Superior temporal gyrus (tissue), 1 donor: Measurements from ENCODE around the gene ACTR1A.
"Not testable (repeated sequence)": the region's sequence is repeated elsewhere in the genome, so short reads cannot be mapped to it uniquely, and the experiment has no call there.

Source experiments
- DNase-seq: peaks from one replicate; pipeline ENCODE4 v3.0.0-alpha.2; 2016; ENCODE audit errors: extremely low spot score

The ACTR1A gene

DNA sequence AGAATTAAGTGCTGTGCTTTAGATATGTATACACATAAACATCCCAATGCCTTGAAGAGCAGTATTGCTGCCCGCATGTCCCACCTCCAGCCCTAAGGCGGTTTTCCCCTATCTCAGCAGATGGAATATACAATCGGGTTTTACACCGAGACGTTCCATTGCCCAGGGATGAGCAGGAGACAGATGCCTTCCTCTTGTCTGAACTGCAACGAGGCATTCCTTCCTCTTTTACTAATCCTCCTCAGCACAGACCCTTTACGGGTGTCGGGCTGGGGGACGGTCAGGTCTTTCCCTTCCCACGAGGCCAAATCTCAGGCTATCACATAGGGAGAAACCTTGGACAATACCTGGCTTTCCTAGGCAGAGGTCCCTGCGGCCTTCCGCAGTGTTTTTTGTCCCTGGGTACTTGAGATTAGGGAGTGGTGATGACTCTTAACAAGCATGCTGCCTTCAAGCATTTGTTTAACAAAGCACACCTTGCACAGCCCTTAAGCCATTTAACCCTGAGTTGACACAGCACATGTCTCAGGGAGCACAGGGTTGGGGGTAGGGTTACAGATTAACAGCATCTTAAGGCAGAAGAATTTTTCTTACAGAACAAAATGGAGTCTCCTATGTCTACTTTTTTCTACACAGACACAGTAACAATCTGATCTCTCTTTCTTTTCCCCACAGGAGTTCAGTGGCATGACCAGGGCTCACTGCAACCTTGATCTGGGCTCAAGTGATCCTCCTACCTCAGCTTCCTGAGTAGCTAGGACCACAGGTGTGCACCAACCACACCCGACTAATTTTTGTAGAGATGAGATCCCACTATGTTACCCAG lies 47.6 kb downstream of the ACTR1A start:
- DNase-seq = not testable (repeated sequence)

DNA sequence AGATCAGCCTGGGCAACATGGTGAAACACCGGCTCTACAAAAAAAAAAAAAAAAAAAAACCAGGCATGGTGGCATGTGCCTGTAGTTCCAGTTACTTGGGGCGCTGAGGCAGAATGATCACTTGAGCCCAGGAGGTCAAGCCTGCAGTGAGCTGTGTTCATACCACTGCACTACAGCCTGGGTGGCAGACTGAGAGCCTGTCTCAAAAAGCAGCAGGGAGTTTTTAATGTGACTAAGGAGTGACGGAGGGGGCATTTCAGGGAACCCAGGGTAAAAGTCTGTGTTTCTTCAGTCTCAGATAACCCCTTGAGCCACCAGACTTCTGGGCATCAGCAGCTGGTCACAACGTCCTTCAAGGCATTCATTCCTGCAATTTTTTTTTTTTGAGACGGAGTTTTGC lies 49.0 kb downstream of the ACTR1A start:
- DNase-seq = no peak

- no peak for DNase-seq
These were observed 49.7 kb downstream of the ACTR1A start for GRCh38 chr10:102452672-102453340.

DNA sequence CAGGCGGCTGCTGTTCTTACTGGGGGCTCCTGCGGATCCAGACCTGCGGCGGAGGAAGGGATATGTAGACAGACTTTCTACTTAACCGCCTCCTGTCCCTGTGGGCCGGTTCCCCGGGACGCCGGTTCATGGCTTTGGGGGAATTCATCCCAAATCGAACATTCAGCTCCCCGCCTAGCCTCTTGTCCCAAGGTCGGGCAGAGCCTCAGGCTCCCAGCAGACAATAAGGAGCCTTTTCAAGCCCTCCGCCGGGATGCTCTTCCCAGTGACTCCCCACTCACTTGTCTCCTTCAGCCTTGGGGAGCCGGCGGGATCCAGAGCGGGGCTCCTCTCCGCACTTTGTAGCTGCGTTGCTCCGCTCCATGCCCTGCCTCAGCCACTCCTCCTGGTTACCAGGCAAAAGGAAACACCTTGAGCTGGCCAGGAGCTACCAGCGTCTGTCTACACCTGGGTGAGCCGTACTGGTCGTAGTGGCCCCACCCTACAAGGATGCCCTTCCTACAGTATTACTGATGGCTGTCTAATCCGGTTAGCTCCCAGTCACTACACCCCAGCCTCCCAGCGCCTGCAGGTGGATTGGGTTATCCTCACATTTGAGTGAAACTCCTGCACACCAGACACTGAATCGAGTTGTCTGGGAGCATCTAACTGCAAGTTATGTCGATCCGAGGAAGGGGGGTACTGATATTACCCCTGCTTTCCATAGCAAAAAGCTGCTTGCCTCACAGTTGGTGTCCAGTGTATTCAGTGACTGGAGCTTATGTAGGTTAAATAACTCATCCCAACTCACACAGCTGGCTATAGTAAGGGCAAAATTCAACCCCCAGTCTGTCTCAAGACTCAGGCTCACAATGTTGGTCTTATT lies 51.2 kb downstream of the ACTR1A start, which contains the start of gene C10orf95:
Gene C10orf95 (minus strand): TSS at position 439 of the 865 bp plus-strand sequence. CDS start 450 bp downstream, outside the sequence.
- peak; percentile 22 for DNase-seq

- peak; percentile 78 for DNase-seq
These were observed 52.0 kb downstream of the ACTR1A start for GRCh38 chr10:102450374-102451104.

DNA sequence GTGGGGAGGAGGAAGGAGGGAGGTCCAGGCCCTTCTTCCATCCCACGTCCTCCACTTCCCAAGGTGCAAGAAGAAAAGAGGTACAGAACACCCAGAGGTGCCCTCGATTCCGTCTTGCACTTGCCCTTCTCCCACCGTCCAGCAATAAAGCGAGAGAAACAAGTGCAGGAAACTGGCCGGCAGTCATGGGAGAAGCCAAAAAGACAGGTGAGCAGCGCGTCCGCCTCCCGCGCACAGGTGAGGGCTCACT lies 52.5 kb downstream of the ACTR1A start:
- DNase-seq = peak; percentile 19

- peak; percentile 42 for DNase-seq
These were observed 53.0 kb downstream of the ACTR1A start for GRCh38 chr10:102449321-102450123.

- no peak for DNase-seq
These were observed 57.7 kb downstream of the ACTR1A start for GRCh38 chr10:102444851-102445250.

DNA sequence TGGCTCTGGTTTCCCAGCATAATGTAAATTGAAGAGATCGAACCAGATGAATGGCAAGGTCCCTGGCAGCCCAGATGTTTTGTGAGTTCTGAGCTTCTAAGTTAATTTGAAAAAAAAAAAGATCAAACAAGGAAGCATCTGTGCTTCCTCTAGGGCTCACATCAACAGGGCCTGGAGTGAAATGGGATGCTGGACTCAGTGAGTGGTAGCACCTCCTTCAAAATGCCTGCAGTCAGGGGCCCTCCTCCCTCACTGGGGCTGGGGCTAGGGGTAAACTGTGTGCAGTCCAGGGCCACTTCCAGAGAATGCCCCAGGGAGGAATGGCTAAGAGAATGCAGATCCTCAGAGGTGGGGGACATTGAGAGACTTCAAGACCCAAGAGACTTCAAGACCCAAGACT lies 64.1 kb downstream of the ACTR1A start:
- no peak for DNase-seq

- no peak for DNase-seq
These were observed 65.0 kb downstream of the ACTR1A start for GRCh38 chr10:102437515-102437914.

GRCh38 chr10:102436312-102436711 lies 66.2 kb downstream of the ACTR1A start:
- DNase-seq = no peak

GRCh38 chr10:102435529-102436233 lies 66.8 kb downstream of the ACTR1A start:
- DNase-seq = no peak

- no peak for DNase-seq
These were observed 67.4 kb downstream of the ACTR1A start for GRCh38 chr10:102435133-102435497.

DNA sequence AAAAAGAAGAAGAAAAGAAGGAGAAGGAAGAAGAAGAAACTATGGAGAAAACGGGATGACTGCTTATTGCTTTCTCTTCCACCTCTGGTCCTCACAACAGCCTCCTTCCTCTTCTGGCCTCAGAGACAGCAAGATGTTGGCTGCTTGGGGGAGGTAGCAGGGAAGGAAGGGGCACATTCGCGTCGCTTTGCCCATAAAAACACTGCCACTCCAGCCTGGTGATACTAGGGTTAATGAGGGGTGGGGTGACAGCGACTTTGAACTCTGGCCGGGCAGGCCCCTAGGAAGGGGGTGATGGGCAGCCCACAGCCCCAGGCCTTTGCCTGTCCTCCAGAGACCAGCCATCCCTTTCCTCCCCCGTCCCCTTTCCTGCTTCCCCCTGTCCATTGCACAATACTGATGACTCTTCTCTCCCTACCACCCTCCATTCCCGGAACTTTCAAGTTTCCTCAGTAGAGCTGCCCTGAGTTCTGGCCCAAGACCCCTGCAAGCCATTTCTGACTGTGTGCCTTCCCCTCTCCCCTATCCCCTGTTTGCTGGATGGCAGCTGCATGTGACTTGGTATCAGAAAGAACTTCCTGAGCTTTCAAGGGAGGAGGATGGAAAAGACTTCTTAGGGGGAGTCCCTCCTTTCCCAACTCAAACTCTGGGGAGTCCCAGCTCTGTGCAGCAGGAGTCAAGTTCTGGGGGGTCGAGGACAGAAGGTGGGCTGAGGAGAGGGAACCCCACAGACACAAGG lies 67.9 kb downstream of the ACTR1A start:
- no peak for DNase-seq

GRCh38 chr10:102433619-102434046 lies 68.9 kb downstream of the ACTR1A start:
- DNase-seq = no peak

- peak; percentile 99 for DNase-seq
These were observed 70.2 kb downstream of the ACTR1A start, which contains the start of gene CUEDC2 for GRCh38 chr10:102432162-102432950. Gene CUEDC2, minus strand, starts transcription at chr10:102432574. Its CDS starts 7,386 bp downstream, at chr10:102425188.

GRCh38 chr10:102431452-102432124 lies 70.9 kb downstream of the ACTR1A start:
- DNase-seq = no peak

DNA sequence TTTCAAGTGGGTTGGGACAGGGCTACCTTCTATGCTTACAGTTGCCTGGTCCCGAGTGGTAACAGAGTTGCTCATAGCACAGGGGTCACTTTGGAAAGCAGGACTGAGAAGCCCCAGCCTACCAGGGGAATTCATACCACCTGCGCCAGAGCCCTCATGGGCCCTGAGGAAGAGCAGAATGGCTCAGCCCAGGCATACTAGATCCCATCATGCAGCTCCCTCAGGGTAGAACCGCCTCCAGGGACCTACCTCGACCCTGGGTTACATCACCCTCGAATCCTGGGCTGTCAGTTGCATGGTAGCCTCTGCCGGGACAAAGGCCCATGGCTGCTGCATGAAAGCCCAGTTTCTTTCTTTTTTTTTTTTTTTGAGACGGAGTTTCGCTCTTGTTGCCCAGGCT lies 73.0 kb downstream of the ACTR1A start:
- no peak for DNase-seq
